Colon (tissue), 2 donors: Measurements from ENCODE around the gene SQSTM1.

Experiments
- FAIRE-seq: peaks from 2 replicates; lab custom pipeline; 2012; peaks lifted over from hg19 to GRCh38; lab: Jason Lieb, UNC
- donor health status: control.
- donor health status: control.

Gene SQSTM1

DNA sequence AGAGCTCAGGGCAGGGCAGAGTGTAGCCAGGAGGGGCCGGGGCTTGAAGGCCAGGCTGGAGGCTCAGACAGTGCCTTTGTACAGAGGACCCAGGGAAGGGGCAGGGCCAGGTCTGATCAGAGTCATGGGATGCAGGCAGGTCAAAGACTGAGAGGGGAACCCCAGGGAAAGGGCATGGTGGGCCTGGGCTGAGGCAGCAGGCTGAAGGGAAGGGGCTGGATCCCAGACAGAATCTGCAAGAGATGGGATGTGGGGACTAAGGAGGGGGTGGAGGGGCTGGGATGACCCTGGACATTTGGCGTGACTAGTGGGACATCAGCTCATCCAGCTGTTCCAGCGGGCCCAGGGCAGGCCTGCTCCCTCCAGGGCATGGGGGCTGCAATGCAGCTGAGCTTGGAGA lies 53.4 kb downstream of the SQSTM1 start:
- FAIRE-seq: no peak

GRCh38 chr5:179874536-179875292 lies 54.0 kb downstream of the SQSTM1 start:
- FAIRE-seq: no peak

- FAIRE-seq: no peak
These were observed 55.3 kb downstream of the SQSTM1 start for GRCh38 chr5:179875741-179876609.

DNA sequence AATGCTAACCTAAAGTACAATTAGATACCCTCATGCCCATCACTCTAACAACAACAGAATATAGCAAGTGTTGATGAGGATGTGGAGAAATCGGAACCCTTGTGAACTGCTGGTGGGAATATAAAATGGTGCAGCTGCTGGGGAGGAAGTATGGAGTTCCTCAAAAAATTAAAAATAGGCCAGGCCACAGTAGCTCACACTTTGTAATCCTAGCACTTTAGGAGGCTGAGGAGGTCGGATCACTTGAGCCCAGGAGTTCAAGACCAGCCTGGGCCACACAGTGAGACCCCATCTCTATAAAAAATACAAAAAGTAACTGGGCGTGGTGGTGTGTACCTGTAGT lies 55.9 kb downstream of the SQSTM1 start:
- FAIRE-seq: no peak

- FAIRE-seq: no peak
These were observed 57.7 kb downstream of the SQSTM1 start for GRCh38 chr5:179878222-179879002.

GRCh38 chr5:179879003-179879689 lies 58.4 kb downstream of the SQSTM1 start:
- FAIRE-seq: no peak

DNA sequence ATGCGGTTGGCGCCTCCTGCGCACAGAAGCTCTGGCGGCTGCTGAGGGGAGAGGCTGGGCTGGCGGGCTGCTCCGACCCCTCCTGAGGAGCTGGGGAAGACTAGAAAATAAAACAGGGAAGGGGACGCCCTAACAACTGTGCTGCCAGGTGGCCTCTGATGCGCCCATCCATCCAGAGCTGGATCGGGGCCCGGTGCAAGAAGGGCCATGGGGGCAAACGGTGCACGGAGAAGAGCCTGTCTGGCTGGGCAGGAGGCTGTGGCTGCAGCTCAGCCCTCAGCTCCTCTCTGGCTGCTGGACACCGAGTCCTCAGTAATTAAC lies 58.9 kb downstream of the SQSTM1 start:
- no peak for FAIRE-seq

- FAIRE-seq: no peak
These were observed 59.5 kb downstream of the SQSTM1 start for GRCh38 chr5:179880066-179880650.

DNA sequence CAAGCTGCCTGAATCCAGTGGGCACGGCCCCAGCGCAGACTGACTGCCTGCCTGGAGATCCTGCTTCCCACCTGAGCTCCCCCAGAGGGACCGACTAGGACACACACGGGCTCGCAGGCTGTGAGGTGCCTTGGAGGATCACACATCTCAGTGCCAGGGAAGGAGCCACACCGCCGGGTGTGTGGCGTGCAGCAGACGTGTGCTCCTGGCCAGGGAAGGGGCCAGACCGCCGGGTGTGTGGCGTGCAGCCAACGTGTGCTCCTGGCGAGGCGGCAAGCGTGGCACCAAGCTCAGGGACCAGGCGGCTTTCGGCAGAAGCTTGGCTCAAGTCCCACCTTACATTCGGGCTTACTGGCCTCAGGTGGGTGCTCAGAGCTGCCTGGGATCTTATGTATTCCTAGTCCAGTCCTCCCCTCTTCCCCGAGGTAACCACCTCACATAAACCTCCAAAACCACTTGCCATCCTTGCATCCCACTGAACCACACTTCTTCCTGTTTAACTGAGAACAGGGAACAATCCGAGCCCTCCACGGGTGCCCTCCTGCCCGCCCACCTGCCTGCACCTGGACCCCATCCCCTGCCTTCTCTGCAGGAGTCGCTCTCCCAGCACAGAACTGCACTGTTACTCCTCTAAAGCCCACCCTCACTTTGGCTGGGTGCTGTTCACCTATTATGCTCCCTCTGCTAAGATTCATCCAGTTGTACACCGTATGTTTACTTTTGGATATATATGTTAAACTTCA lies 60.3 kb downstream of the SQSTM1 start:
- FAIRE-seq: no peak

DNA sequence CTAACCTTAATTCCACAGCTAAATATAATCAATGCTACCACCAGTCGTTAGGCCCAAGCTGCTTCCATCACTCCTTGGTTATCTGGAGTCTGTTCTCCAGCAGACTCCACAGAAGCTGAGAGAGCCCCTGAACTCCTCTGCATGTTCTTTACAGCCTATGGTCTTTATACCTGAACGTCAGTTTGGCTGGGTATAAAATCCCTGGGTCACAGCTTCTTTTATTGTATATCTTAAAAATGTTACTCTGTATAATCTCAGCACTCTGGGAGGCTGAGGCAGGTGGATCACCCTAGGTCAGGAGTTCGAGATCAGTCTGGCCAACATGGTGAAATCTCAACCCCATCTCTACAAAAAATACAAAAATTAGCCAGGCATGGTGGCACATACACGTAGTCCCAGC lies 61.6 kb downstream of the SQSTM1 start:
- FAIRE-seq: no peak

- no peak for FAIRE-seq
These were observed 62.5 kb downstream of the SQSTM1 start for GRCh38 chr5:179883163-179883562.

GRCh38 chr5:179885491-179886090 lies 64.9 kb downstream of the SQSTM1 start:
- FAIRE-seq: no peak

DNA sequence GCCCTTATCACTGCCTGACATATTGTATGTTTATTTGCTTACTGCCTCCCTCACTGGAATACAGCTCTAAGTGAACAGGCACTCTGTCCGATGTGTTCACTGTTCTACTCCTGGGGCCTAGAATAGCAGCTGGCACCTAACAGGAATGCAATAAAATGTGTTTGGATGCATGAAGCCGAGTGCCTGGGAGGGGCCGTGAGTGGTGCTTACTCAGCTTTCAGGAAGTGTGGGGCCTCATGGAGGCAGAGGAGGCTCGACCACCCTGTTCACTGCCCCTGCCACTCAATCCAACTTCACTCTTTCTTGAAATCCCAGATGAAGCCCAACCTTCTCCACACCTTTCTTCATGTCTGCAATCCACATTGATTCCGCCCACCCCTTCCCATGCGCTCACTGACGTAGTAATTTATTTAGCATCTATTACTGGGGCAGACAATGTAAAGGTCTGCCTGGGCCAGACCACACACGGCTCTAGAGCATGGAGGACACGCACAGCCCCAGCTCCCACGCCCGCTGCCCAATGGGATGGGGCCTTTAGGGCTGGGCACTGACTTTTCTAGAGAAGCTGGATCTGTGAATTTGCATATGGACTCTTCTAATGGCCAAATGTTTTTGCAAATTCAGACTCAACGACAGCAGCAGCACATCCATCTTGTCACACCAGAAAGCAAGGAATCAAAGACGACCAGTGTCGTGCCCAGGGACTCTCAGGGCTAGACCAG lies 65.6 kb downstream of the SQSTM1 start:
- FAIRE-seq: no peak

DNA sequence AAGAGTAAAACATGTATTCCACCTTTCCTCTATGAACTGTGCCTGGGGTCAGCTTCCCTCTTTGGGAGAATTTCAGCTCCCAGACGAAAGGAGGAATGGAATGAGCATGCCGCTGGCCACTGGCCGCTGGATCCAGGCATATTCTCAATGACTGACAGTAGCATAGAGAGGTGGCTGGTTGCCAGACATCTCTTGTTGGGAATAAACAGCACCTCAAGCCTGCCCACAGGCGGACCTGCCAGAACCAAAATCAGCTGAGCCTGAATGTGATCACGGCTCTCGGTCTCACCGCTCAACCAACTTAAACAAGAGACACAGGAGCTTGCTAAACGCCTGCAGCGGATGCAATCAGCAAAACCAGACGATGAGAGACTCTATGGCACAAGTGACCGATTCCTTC lies 66.4 kb downstream of the SQSTM1 start:
- no peak for FAIRE-seq
